PFSK-1 (cell line): Measurements from ENCODE around the gene SLC4A1.

Source experiments
- FOXP2 ChIP-seq: optimal IDR thresholded peaks from 2 replicates; pipeline ENCODE3; 2011; ENCODE audit warnings: borderline replicate concordance, control low read depth, inconsistent platforms; ENCODE audit not compliant: insufficient read depth; ENCODE audit errors: extremely low read length, extremely low read depth
- POLR2AphosphoS5 ChIP-seq: IDR thresholded peaks from 2 replicates; pipeline ENCODE4 v1.6.1; 2012; ENCODE audit warnings: low read depth, mild to moderate bottlenecking, control low read depth, low read length, moderate library complexity
- SIN3A ChIP-seq: IDR thresholded peaks from 2 replicates; pipeline ENCODE4 v1.6.1; 2012; ENCODE audit warnings: mild to moderate bottlenecking, low read length, moderate library complexity, borderline replicate concordance; ENCODE audit not compliant: insufficient read depth
- TAF1 ChIP-seq: IDR thresholded peaks from 2 replicates; pipeline ENCODE4 v1.6.1; 2012; ENCODE audit warnings: low read length, control low read depth, borderline replicate concordance; ENCODE audit not compliant: insufficient read depth
- TF ChIP-seq, protein P1 (sequence below), 2 experiments: IDR thresholded peaks; 2 replicates each; pipeline versions ENCODE4 v1.6.1 to v1.8.0; 2011 to 2012; ENCODE audit warnings: low read depth in 2 of 2, low read length in 2 of 2, control low read depth in 1 of 2, inconsistent platforms in 1 of 2, mild to moderate bottlenecking in 1 of 2, moderate library complexity in 1 of 2; ENCODE audit not compliant: insufficient read depth in 1 of 2

Gene SLC4A1

DNA sequence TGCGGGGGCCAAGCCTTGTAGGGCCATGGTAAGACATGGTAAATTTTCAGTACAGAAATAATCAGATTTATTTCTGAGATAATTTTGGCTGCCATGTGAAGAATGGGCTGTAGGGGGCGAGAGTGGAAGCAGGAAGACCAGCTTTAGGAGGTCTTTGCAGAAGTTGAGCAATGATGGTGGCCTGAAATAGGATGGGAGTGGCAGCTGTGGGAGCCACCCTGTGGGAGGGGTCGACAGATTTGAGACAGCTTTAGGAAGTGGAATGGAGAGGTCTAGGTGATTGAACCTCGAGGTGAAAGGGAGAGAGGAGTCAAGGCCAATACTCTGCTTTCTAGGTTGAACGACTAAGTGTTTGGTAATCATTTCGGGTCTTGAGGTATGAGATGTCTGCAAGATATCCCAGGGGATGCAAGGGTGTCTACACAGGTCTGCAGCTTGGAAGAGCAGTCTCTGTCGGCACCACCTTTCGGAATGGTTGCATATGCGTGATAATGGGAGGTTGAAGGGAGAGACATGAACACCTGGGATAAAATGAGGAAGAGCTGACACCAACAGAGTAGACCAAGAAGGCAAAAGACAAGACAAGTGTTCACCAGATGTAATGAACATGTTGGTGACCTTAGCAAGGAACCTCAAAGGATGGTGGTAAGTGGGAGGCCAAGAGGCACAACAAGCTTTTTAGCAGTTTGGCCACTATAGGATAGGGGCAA lies 64.0 kb downstream of the SLC4A1 start:
- TF ChIP-seq TAF1 (no peak), POLR2AphosphoS5 (no peak), FOXP2 (no peak), SIN3A (no peak)
- TF ChIP-seq, protein P1, sequence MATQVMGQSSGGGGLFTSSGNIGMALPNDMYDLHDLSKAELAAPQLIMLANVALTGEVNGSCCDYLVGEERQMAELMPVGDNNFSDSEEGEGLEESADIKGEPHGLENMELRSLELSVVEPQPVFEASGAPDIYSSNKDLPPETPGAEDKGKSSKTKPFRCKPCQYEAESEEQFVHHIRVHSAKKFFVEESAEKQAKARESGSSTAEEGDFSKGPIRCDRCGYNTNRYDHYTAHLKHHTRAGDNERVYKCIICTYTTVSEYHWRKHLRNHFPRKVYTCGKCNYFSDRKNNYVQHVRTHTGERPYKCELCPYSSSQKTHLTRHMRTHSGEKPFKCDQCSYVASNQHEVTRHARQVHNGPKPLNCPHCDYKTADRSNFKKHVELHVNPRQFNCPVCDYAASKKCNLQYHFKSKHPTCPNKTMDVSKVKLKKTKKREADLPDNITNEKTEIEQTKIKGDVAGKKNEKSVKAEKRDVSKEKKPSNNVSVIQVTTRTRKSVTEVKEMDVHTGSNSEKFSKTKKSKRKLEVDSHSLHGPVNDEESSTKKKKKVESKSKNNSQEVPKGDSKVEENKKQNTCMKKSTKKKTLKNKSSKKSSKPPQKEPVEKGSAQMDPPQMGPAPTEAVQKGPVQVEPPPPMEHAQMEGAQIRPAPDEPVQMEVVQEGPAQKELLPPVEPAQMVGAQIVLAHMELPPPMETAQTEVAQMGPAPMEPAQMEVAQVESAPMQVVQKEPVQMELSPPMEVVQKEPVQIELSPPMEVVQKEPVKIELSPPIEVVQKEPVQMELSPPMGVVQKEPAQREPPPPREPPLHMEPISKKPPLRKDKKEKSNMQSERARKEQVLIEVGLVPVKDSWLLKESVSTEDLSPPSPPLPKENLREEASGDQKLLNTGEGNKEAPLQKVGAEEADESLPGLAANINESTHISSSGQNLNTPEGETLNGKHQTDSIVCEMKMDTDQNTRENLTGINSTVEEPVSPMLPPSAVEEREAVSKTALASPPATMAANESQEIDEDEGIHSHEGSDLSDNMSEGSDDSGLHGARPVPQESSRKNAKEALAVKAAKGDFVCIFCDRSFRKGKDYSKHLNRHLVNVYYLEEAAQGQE (IDR thresholded peaks at IDR 0.05; ENCODE audit: insufficient read depth in 1 of 2, low read depth in 2 of 2, low read length in 2 of 2): no peak

DNA sequence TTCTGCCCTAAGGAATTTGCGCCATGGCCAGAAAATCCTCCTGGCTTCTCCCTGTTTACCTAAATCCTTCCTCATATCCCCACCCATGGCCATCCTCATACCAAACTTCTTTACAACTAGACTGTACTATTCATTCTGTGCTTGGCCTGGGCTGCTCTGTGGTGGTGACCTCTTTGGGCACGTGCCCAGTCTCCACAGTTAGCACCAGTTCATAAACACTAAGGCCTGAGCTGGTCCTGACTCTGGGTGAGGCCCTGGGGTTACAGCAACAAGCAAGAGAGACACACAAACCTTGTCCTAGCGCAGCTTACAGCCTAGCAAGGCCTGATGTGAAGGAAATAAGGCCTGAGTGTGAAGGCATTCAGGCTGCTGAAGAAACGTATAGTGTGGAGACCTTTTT lies 65.2 kb downstream of the SLC4A1 start:
- TF ChIP-seq FOXP2 (no peak), SIN3A (no peak), POLR2AphosphoS5 (no peak), TAF1 (no peak)
- TF ChIP-seq, protein P1 (IDR thresholded peaks at IDR 0.05; ENCODE audit: insufficient read depth in 1 of 2, low read depth in 2 of 2, low read length in 2 of 2): no peak

DNA sequence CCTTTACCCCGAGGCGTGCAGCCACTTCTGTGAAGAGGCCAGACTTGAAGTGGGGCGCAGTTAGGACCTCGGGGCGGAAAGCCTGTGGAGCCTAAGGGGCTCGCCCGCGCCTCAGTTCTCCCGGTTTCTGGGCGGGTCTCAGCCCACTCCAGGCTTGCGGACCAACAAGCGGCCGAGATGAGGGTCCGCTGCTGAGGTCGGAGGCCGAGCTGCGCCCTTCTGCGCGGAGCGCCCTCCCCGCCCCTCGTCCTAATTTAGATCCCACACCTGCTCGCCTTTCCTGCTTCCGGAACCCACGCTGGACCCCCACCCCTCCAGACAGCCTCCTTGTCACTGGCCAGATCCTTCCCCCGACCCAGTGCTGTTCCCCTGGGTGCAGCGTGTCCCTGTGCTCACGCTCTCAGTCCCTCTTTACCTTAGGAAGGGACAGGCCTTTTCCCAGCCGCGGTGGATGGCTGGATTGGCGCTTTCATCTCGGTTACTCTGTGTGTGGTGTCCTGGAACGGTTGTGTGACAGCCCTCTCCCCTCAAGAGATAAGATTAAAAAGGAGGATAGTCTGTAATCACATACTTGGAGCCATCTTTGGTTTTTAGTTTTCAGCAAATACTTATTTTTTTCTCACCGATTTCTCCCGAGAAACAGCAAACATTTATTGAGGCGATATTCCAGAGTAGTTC lies 67.3 kb downstream of the SLC4A1 start:
- TF ChIP-seq POLR2AphosphoS5 (peak; percentile 72), FOXP2 (no peak)

DNA sequence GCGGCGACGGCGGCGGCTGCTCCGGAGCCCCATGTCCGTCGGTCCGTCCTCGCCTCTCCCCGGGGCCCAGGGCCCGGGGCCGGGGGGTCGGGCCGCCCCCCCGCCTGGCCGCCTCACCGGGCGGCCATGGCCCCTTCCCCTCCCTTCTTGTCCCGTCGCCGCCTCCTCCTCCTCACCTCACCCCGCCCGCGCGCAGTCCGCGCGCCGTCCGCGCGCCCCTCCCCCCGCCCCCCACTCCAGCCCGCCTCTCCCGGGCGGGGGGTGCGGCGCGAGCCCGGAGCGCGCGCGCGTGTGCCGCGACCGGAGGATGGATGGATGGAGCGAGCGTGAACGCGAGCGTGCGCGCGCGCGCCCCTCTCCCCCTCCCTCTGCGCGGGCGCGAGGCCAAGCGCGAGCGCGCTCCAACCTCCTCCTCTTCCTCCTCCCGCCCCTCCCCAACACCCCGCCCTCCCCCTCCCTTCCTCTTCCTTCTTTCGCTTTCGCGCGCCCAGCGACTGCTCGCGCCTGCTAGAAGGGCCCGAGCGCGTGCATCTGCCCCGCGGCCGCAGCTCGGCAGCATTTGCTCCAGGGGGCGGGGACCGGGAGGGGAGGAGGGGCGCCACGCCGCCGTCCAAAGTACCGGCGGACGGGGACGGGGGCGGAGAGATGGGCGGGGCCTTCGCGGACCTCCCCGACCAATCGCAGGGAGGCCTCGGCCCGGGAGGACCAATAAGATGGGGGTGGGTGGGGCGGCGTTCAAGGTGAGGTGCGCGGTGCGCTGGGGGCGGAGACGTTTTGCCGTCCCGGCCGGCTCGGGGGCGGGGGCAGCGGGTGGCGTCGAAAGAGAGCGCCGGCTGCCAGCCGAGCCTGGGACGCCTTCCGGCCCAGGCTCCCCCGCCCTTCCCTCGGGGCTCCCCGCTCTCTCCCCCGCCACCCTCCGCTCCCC lies 68.1 kb downstream of the SLC4A1 start, which contains the start of gene ATXN7L3:
ATXN7L3 (minus strand) TSS at position 332 of the 925 bp plus-strand sequence. CDS start 1,814 bp downstream, outside the sequence.
- TF ChIP-seq, protein P1 (IDR thresholded peaks at IDR 0.05; ENCODE audit: insufficient read depth in 1 of 2, low read depth in 2 of 2, low read length in 2 of 2): peak in 1 of 2 experiments; percentile 39; a peak in 1 of 4 replicates
- no peak for TF ChIP-seq TAF1
- TF ChIP-seq FOXP2: peak; percentile 55
- TF ChIP-seq SIN3A: 0 out of 2 replicates have a peak, but pooled peaks have one; percentile 70
- TF ChIP-seq POLR2AphosphoS5: peak; percentile 58

DNA sequence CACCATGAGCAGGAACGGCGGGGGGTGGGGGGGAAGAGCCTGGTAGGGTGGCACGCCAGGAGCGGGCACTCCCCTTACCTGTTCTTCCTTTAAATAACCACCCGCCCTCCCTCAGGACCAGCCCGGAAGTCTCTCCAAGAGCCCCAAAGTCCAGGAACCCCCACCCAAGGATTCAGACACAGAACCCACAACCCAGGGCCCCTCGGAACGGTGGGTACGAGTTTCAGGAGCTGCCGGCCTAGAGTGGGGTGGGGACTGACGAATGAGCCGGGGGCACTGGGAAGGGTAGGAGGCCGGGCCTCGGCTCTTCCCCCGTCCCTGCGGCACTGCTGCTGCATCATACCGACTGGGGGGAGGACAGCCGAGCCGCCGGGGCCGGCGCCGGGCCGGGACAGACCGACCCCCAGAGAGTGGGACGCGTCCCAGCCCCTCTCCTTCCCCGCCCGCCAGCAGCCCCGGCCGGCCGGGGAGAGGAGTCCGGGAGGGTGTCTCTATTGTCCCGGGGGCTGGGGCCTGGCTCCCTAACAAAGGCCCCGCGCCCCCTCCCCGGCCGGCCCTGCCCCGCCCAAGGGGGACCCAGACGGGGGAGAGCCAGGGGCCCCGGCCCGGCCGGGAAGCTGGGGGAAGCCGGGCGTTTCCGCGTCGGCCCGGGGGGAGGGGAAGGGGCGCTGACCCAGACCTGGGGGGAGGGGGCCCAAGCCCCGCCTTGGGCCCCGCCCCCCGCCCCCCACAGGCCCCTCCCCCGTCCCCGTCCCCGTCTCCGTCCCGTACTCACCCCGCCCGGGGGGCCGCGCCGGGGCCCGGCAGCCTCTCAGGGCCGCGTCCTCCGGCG lies 69.0 kb downstream of the SLC4A1 start:
- TF ChIP-seq TAF1 (peak; percentile 50; the same call in 1 of the 2 replicates), FOXP2 (no peak), POLR2AphosphoS5 (no peak), SIN3A (peak; percentile 56; the same call in 1 of the 2 replicates)
- TF ChIP-seq, protein P1 (IDR thresholded peaks at IDR 0.05; ENCODE audit: insufficient read depth in 1 of 2, low read depth in 2 of 2, low read length in 2 of 2): no peak
